Suprapubic skin (tissue), 3 donors: Measurements from ENCODE around the gene COLEC11.

Experiments
- CTCF ChIP-seq, 2 donors: fragments of 200-600 bp in 1 of 2; fragments of 450-650 bp in 1 of 2; sonication (generic) in 1 of 2; IDR thresholded peaks; one replicate each; pipeline ENCODE4 v1.5.1; 2016 to 2019; ENCODE audit warnings: antibody characterized with exemption in 2 of 2, mild to moderate bottlenecking in 1 of 2, moderate library complexity in 1 of 2
- POLR2A ChIP-seq, 2 donors: fragments of 450-650 bp; IDR thresholded peaks; one replicate each; pipeline ENCODE4 v1.6.1; 2017; ENCODE audit warnings: antibody characterized with exemption in 2 of 2, mild to moderate bottlenecking in 2 of 2, moderate library complexity in 2 of 2

- no peak for TF ChIP-seq CTCF (IDR thresholded peaks at IDR 0.05)
- TF ChIP-seq POLR2A (IDR thresholded peaks at IDR 0.05) = no peak
These were observed 76.0 kb downstream of the COLEC11 start for GRCh38 chr2:3670941-3671340.
